PC-9 (cell line): ENCODE results near the gene MARCHF2. TPM values are rescaled to one million over a fixed set of nuclear protein-coding genes. Genes with fewer than 3 reads are reported as not detected.

ENCODE experiments used
- BruUV-seq: library from RNA; stranded (reverse); fragments of 400-500 nt; replicated peaks from 2 replicates; lab custom pipeline; 2021; lab: Mats Ljungman, UMichigan
- CTCF ChIA-PET: fragments of 300-600 bp; sonication (Branson Sonifier 250); formaldehyde crosslinking; loops from one replicate; lab custom pipeline; 2022; ENCODE audit warnings: antibody characterized with exemption; lab: Charles Lee
- POLR2A ChIA-PET: fragments of 300-600 bp; sonication (Branson Sonifier 250); formaldehyde crosslinking; loops from one replicate; lab custom pipeline; 2022; ENCODE audit warnings: antibody characterized with exemption; ENCODE audit not compliant: unreplicated experiment; lab: Charles Lee
- DNase-seq, 2 experiments: peaks; one replicate each; pipeline versions ENCODE4 v3.0.0 to v3.0.0-alpha.2; 2015 to 2022; ENCODE audit warnings: mixed read lengths in 1 of 2
- H2AFZ ChIP-seq: fragments of 200-600 bp; sonication (generic); 2 replicates; pipeline ENCODE4 v1.8.1; 2017; ENCODE audit warnings: antibody characterized with exemption
- H3F3A ChIP-seq: fragments of 200-600 bp; sonication (generic); 2 replicates; pipeline ENCODE4 v1.8.1; 2017; ENCODE audit warnings: antibody characterized with exemption, mild to moderate bottlenecking, low read depth; ENCODE audit not compliant: insufficient read depth
- H3K27ac ChIP-seq: fragments of 200-600 bp; sonication (generic); 2 replicates; pipeline ENCODE4 v1.6.1; 2016; ENCODE audit warnings: mixed run types
- H3K27me3 ChIP-seq: fragments of 200-600 bp; sonication (generic); 2 replicates; pipeline ENCODE4 v1.6.1; 2016; ENCODE audit warnings: low read depth, mixed run types; ENCODE audit not compliant: insufficient read depth
- H3K36me3 ChIP-seq: fragments of 200-600 bp; sonication (generic); 2 replicates; pipeline ENCODE4 v1.6.1; 2016; ENCODE audit warnings: low read depth, mixed run types
- H3K4me1 ChIP-seq: fragments of 200-600 bp; sonication (generic); replicated peaks from 2 replicates; pipeline ENCODE4 v1.6.1; 2016; ENCODE audit warnings: mixed run types; ENCODE audit not compliant: insufficient read depth
- H3K4me2 ChIP-seq: fragments of 200-600 bp; sonication (generic); 2 replicates; pipeline ENCODE4 v1.6.1; 2017; ENCODE audit warnings: mixed run types
- H3K4me3 ChIP-seq: fragments of 200-600 bp; sonication (generic); 2 replicates; pipeline ENCODE4 v1.6.1; 2016; ENCODE audit warnings: mixed run types
- H3K79me2 ChIP-seq: fragments of 200-600 bp; sonication (generic); 2 replicates; pipeline ENCODE4 v1.6.1; 2017; ENCODE audit warnings: low read depth, mixed run types
- H3K9me2 ChIP-seq: fragments of 200-600 bp; sonication (generic); 2 replicates; pipeline ENCODE4 v1.8.1; 2017; ENCODE audit warnings: mild to moderate bottlenecking; ENCODE audit not compliant: insufficient read depth
- H3K9me3 ChIP-seq: fragments of 200-600 bp; sonication (generic); 2 replicates; pipeline ENCODE4 v1.8.1; 2016; ENCODE audit warnings: low read depth; ENCODE audit not compliant: insufficient read depth
- H4K20me1 ChIP-seq: fragments of 200-600 bp; sonication (generic); 2 replicates; pipeline ENCODE4 v1.8.1; 2017; ENCODE audit not compliant: insufficient read depth
- CTCF ChIP-seq: fragments of 200-600 bp; sonication (generic); conservative IDR thresholded peaks from 2 replicates; pipeline ENCODE4 v1.6.1; 2017; ENCODE audit warnings: mixed run types, antibody characterized with exemption, mild to moderate bottlenecking, moderate library complexity
- EZH2 ChIP-seq: fragments of 200-600 bp; sonication (generic); IDR thresholded peaks from 2 replicates; pipeline ENCODE4 v1.8.0; 2017; ENCODE audit warnings: antibody characterized with exemption, low read depth
- intact Hi-C: fragments of 100-400 bp; cut with micrococcal nuclease; formaldehyde crosslinking; loops from one replicate; pipeline ENCODE4 v1.10.0; 2022; ENCODE audit not compliant: unreplicated experiment
- total RNA-seq: library from RNA; stranded (reverse); gene quantifications from 2 replicates; pipeline ENCODE4 v1.2.3, GENCODE V29; 2021

MARCHF2 gene
- total RNA-seq, 1 experiment from 2014 or later: 16.6 TPM

GRCh38 chr19:8468124-8468523 lies 55.0 kb downstream of the MARCHF2 start:
- Histone ChIP-seq H3K79me2 (peaks cover 55% of the 10 kb centered on the region), H4K20me1 (peaks cover 95% of the 10 kb centered on the region), H3K4me3 (no peak overlapping the region), H3K9me2 (no peaks in the 10 kb centered on the region), H3K9me3 (no peaks in the 10 kb centered on the region), H2AFZ (no peak overlapping the region), H3K27me3 (no peaks in the 10 kb centered on the region), H3K36me3 (peaks cover 69% of the 10 kb centered on the region), H3K4me1 (no peaks in the 10 kb centered on the region), H3K4me2 (no peak overlapping the region), H3F3A (peaks cover 61% of the 10 kb centered on the region), H3K27ac (no peak overlapping the region)
- no TSS peak for BruUV-seq
- POLR2A ChIA-PET: no interaction called here
- CTCF ChIA-PET: no interaction called here
- no peak for DNase-seq
- TF ChIP-seq EZH2: no peak
- no peak for TF ChIP-seq CTCF
- intact Hi-C loops: no loop called here

- Histone ChIP-seq H3K27me3 (no peaks in the 10 kb centered on the region), H3K4me2 (no peak overlapping the region), H2AFZ (no peak overlapping the region), H3K4me3 (no peak overlapping the region), H3K4me1 (no peaks in the 10 kb centered on the region), H3K79me2 (peaks cover 50% of the 10 kb centered on the region), H4K20me1 (peaks cover 94% of the 10 kb centered on the region), H3K9me2 (no peaks in the 10 kb centered on the region), H3K9me3 (no peaks in the 10 kb centered on the region), H3K27ac (no peak overlapping the region), H3F3A (peaks cover 66% of the 10 kb centered on the region), H3K36me3 (peaks cover 67% of the 10 kb centered on the region)
- POLR2A ChIA-PET: no interaction called here
- DNase-seq: no peak
- no peak for TF ChIP-seq CTCF
- no peak for TF ChIP-seq EZH2
- BruUV-seq: no TSS peak
- intact Hi-C loops: no loop called here
- CTCF ChIA-PET: interaction anchor here (0.6 kb wide), 1 partner anchor 22 kb away, joined by 4 read pairs; no protein-coding TSS in a partner anchor
These were observed 55.8 kb downstream of the MARCHF2 start for GRCh38 chr19:8468761-8469373.

- TF ChIP-seq EZH2 (no peak), CTCF (no peak)
- peaks cover 92% of the 10 kb centered on the region for H4K20me1 ChIP-seq
- H3K27me3 ChIP-seq: no peaks in the 10 kb centered on the region
- intact Hi-C loops: no loop called here
- peaks cover 68% of the 10 kb centered on the region for H3K36me3 ChIP-seq
- no TSS peak for BruUV-seq
- no peaks in the 10 kb centered on the region for H3K4me1 ChIP-seq
- no peaks in the 10 kb centered on the region for H3K9me2 ChIP-seq
- H3K9me3 ChIP-seq: no peaks in the 10 kb centered on the region
- H3F3A ChIP-seq: peaks cover 61% of the 10 kb centered on the region
- POLR2A ChIA-PET: no interaction called here
- no peak overlapping the region for H3K4me3 ChIP-seq
- peaks cover 47% of the 10 kb centered on the region for H3K79me2 ChIP-seq
- no peak overlapping the region for H2AFZ ChIP-seq
- no peak for DNase-seq
- H3K4me2 ChIP-seq: no peak overlapping the region
- CTCF ChIA-PET: no interaction called here
- H3K27ac ChIP-seq: no peak overlapping the region
These were observed 56.7 kb downstream of the MARCHF2 start for GRCh38 chr19:8469613-8470368.
